Natural killer cell (primary cell): Measurements from ENCODE around the gene IL6R. TPM values are rescaled to one million over a fixed set of nuclear protein-coding genes. Genes with fewer than 3 reads are reported as not detected.

ENCODE experiments used
- ATAC-seq, 3 donors: fragments of 150-1000 bp in 2 of 3; fragments of 200-7000 bp in 1 of 3; cut with Tn5 transposase; 1 replicate in 1 of 3; 2 replicates in 2 of 3; pipeline ENCODE4 v1.10.0; 2021; ENCODE audit warnings: mild to moderate bottlenecking in 2 of 3, moderate library complexity in 2 of 3
- DNase-seq, 2 donors: peaks; one replicate each; pipeline versions ENCODE4 v3.0.0 to v3.0.0-alpha.2; 2013 to 2021; ENCODE audit warnings: mixed read lengths in 1 of 2
- H3K27ac ChIP-seq: one replicate; pipeline ENCODE4 v1.5.1; 2013; ENCODE audit warnings: mild to moderate bottlenecking, low read length
- H3K27me3 ChIP-seq: one replicate; pipeline ENCODE4 v1.6.1; 2013; ENCODE audit warnings: low read length; ENCODE audit not compliant: control insufficient read depth, insufficient read depth
- H3K36me3 ChIP-seq: one replicate; pipeline ENCODE4 v1.6.1; 2013; ENCODE audit warnings: low read length; ENCODE audit not compliant: control insufficient read depth, insufficient read depth
- H3K4me1 ChIP-seq: one replicate; pipeline ENCODE4 v1.6.1; 2013; ENCODE audit warnings: low read length; ENCODE audit not compliant: control insufficient read depth, insufficient read depth
- H3K4me3 ChIP-seq: one replicate; pipeline ENCODE4 v1.5.1; 2013; ENCODE audit warnings: low read length
- H3K9me3 ChIP-seq: one replicate; pipeline ENCODE4 v1.6.1; 2013; ENCODE audit warnings: low read length; ENCODE audit not compliant: control insufficient read depth, insufficient read depth
- H3K27ac Mint-ChIP-seq, 2 donors: one replicate each; pipeline ENCODE4 v1.8.0; 2022; ENCODE audit warnings: mild to moderate bottlenecking in 2 of 2, mixed read lengths in 2 of 2, moderate library complexity in 1 of 2
- H3K27me3 Mint-ChIP-seq, 2 donors: one replicate each; pipeline ENCODE4 v1.8.0; 2022; ENCODE audit warnings: low read depth in 2 of 2, mixed read lengths in 2 of 2
- H3K36me3 Mint-ChIP-seq: one replicate; pipeline ENCODE4 v1.8.0; 2022; ENCODE audit warnings: mixed read lengths
- H3K4me1 Mint-ChIP-seq, 2 donors: one replicate each; pipeline ENCODE4 v1.8.0; 2022; ENCODE audit warnings: mixed read lengths in 2 of 2
- H3K4me3 Mint-ChIP-seq: one replicate; pipeline ENCODE4 v1.8.0; 2022; ENCODE audit warnings: mild to moderate bottlenecking, moderate library complexity, mixed read lengths
- H3K9me3 Mint-ChIP-seq, 2 donors: one replicate each; pipeline ENCODE4 v1.8.0; 2022; ENCODE audit warnings: mixed read lengths in 2 of 2
- CTCF ChIP-seq: fragments of 200-600 bp; IDR thresholded peaks from one replicate; pipeline ENCODE4 v1.8.0; 2022; ENCODE audit warnings: antibody characterized with exemption
- WGBS: methylation state at CpG from one replicate; pipeline ENCODE4 v1.1.7; 2013; ENCODE audit warnings: missing lambda C conversion rate; ENCODE audit not compliant: insufficient coverage; 5-methylcytosine and 5-hydroxymethylcytosine counted together
- intact Hi-C: fragments of 100-400 bp; cut with micrococcal nuclease; formaldehyde crosslinking; loops from one replicate; pipeline ENCODE4 v1.14.2; 2022
- total RNA-seq, 4 donors: library from RNA; stranded (reverse); fragments of 120-200 nt in 1 of 4; gene quantifications; one replicate each; pipeline versions ENCODE4 v1.2.3 to v1.2.4, GENCODE V29; 2013 to 2022

IL6R gene
- total RNA-seq, 3 donors from 2014 or later (not counting 1 experiment from before 2014, with no cell fraction given): 2.0 to 10.6 (median 3.8) TPM

GRCh38 chr1:154478013-154478412 lies 72.9 kb downstream of the IL6R start:
- no peaks in the 10 kb centered on the region for H3K27me3 ChIP-seq
- H3K4me1 ChIP-seq: no peaks in the 10 kb centered on the region
- H3K27ac Mint-ChIP-seq: no peak overlapping the region
- no peak overlapping the region for H3K27ac ChIP-seq
- no peaks in the 10 kb centered on the region for H3K9me3 Mint-ChIP-seq
- peaks cover 0 to 5% of the 10 kb centered on the region in 2 donors for H3K4me1 Mint-ChIP-seq
- TF ChIP-seq CTCF: no peak
- WGBS: 93% methylated on average over 8 of the region's 8 CpGs
- no peak overlapping the region for H3K4me3 ChIP-seq
- H3K9me3 ChIP-seq: no peaks in the 10 kb centered on the region
- no peak for DNase-seq
- no peaks in the 10 kb centered on the region for H3K36me3 ChIP-seq
- intact Hi-C loops: no loop called here
- H3K36me3 Mint-ChIP-seq: no peaks in the 10 kb centered on the region
- no peak overlapping the region for H3K4me3 Mint-ChIP-seq
- H3K27me3 Mint-ChIP-seq: no peaks in the 10 kb centered on the region
- ATAC-seq: no peak

- Mint-ChIP-seq H3K4me1 (peaks cover 0 to 5% of the 10 kb centered on the region in 2 donors), H3K27ac (no peak overlapping the region), H3K27me3 (no peaks in the 10 kb centered on the region), H3K4me3 (no peak overlapping the region), H3K9me3 (no peaks in the 10 kb centered on the region), H3K36me3 (no peaks in the 10 kb centered on the region)
- Histone ChIP-seq H3K36me3 (no peaks in the 10 kb centered on the region), H3K27me3 (no peaks in the 10 kb centered on the region), H3K9me3 (no peaks in the 10 kb centered on the region), H3K4me3 (no peak overlapping the region), H3K4me1 (no peaks in the 10 kb centered on the region), H3K27ac (no peak overlapping the region)
- intact Hi-C loops: no loop called here
- 42% methylated on average over 3 of the region's 5 CpGs for WGBS
- TF ChIP-seq CTCF: no peak
- DNase-seq: peak in 1 of 2 donors; percentile 55
- no peak for ATAC-seq
Observed at GRCh38 chr1:154478639-154479038, 73.5 kb downstream of the IL6R start.

DNA sequence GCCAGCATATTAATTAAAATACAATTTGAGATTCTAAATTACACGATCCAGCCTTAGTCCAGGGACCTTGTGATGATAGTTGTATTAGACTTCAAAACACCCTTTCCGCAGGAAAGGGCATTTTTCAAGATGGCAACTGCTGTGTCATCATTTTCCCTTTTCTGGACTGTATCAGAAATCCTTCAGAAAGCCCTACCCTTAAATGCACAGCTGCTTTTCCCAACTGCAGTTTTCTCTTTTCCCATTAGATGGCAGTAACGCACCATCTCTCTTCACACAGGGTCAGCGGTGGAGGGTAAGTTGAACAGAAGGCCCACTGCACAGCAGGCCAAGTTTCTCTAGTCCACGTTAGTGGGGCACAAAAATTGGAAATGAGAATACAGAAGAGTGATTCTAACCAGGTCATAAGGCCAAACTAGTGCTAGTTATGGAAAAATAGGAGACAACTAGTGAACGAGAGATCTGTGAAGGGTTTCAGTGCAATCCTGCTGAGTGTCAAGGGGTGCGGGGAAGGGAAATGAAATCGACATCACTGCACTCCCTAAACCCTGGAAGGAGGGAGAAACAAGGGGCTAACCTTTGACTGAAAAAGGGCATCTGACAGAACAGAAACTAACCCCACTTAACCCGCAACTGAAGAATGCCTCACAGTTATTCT lies 74.8 kb downstream of the IL6R start:
- no peaks in the 10 kb centered on the region for H3K27me3 Mint-ChIP-seq

More for the DNA sequence above, 74.8 kb downstream of the IL6R start:
- H3K9me3 Mint-ChIP-seq: no peaks in the 10 kb centered on the region
- intact Hi-C loops: loop anchor here (1.0 kb wide), 2 partner anchors 66 to 398 kb away; no protein-coding TSS in a partner anchor
- H3K27ac Mint-ChIP-seq: no peak overlapping the region
- H3K27ac ChIP-seq: no peak overlapping the region
- H3K4me3 ChIP-seq: no peak overlapping the region
- peaks cover 0 to 5% of the 10 kb centered on the region in 2 donors for H3K4me1 Mint-ChIP-seq
- H3K4me3 Mint-ChIP-seq: no peak overlapping the region
- no peaks in the 10 kb centered on the region for H3K4me1 ChIP-seq
- H3K36me3 ChIP-seq: no peaks in the 10 kb centered on the region
- no peaks in the 10 kb centered on the region for H3K9me3 ChIP-seq
- no peaks in the 10 kb centered on the region for H3K36me3 Mint-ChIP-seq
- peak; percentile 21 to 86 for DNase-seq
- WGBS: 47% methylated on average over 8 of the region's 9 CpGs
- no peaks in the 10 kb centered on the region for H3K27me3 ChIP-seq
- peak; percentile 91 for TF ChIP-seq CTCF
- peak; percentile 83 to 95 (median 92) for ATAC-seq
